ENCODE results near the gene GATA5.

DNA sequence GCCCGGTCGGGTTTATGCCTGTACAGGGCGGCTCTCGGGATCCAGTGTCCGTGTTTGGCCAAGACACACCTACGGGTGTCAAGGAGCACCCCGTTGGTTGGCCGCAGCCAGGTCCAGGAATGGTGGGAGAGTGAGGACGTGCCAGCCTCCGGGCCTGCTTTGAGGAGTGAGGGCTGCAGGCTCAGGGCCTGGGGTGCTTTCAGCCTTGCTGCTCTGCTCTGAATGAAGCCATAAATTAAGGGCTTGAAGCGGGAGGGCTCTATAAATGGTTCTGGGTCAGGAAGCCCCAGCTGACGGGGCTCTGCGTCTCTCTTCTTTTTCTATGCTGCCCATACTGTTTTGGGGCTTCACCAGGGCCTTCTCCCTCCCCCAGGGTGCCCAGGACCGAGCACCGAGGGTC is 15.1 kb downstream of the GATA5 start:
- TF ChIP-seq POLR2A (IDR thresholded peaks at IDR 0.05; ENCODE audit: low read depth, low read length) (no peak), EZH2 (IDR thresholded peaks at IDR 0.05; ENCODE audit: borderline replicate concordance, low read depth, low read length, severe bottlenecking) (no peak), POLR2AphosphoS5 (IDR thresholded peaks at IDR 0.05; ENCODE audit: insufficient read depth, low read depth, low read length) (no peak), MYC (IDR thresholded peaks at IDR 0.05; ENCODE audit: low read depth, low read length) (no peak), FOS (IDR thresholded peaks at IDR 0.05; ENCODE audit: borderline replicate concordance, insufficient read depth, low read length) (no peak)
- TF ChIP-seq, protein P1, sequence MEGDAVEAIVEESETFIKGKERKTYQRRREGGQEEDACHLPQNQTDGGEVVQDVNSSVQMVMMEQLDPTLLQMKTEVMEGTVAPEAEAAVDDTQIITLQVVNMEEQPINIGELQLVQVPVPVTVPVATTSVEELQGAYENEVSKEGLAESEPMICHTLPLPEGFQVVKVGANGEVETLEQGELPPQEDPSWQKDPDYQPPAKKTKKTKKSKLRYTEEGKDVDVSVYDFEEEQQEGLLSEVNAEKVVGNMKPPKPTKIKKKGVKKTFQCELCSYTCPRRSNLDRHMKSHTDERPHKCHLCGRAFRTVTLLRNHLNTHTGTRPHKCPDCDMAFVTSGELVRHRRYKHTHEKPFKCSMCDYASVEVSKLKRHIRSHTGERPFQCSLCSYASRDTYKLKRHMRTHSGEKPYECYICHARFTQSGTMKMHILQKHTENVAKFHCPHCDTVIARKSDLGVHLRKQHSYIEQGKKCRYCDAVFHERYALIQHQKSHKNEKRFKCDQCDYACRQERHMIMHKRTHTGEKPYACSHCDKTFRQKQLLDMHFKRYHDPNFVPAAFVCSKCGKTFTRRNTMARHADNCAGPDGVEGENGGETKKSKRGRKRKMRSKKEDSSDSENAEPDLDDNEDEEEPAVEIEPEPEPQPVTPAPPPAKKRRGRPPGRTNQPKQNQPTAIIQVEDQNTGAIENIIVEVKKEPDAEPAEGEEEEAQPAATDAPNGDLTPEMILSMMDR (IDR thresholded peaks at IDR 0.05; ENCODE audit: extremely low read depth in 1 of 2, insufficient read depth in 1 of 2, low read depth in 1 of 2, low read length in 2 of 2): no peak
- TF ChIP-seq, protein P2, sequence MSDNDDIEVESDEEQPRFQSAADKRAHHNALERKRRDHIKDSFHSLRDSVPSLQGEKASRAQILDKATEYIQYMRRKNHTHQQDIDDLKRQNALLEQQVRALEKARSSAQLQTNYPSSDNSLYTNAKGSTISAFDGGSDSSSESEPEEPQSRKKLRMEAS (IDR thresholded peaks at IDR 0.05; ENCODE audit: insufficient read depth, insufficient read length): no peak

Measured in endothelial cell of umbilical vein (primary cell).